Endothelial cell of umbilical vein (primary cell): ENCODE results near the gene CAMKMT. TPM values are rescaled to one million over a fixed set of nuclear protein-coding genes. Genes with fewer than 3 reads are reported as not detected.

ENCODE experiments used
- BruUV-seq: library from RNA; stranded (reverse); fragments of 400-500 nt; replicated peaks from 2 replicates; lab custom pipeline; 2021; lab: Mats Ljungman, UMichigan
- CTCF ChIA-PET: fragments of 300-600, 350-600 bp; sonication (Branson Sonifier 250); formaldehyde crosslinking; loops from one replicate; lab custom pipeline; 2021; ENCODE audit warnings: antibody characterized with exemption, inconsistent platforms; lab: Charles Lee
- POLR2A ChIA-PET: fragments of 300-600, 350-600 bp; sonication (Branson Sonifier 250); formaldehyde crosslinking; loops from one replicate; lab custom pipeline; 2021; ENCODE audit warnings: antibody characterized with exemption, inconsistent platforms; lab: Charles Lee
- DNase-seq: peaks from one replicate; pipeline ENCODE4 v3.0.0-alpha.2; 2011; ENCODE audit warnings: low read depth, low spot score
- FAIRE-seq: peaks from 2 replicates; lab custom pipeline; 2011; peaks lifted over from hg19 to GRCh38; lab: Jason Lieb, UNC
- H2AFZ ChIP-seq: 2 replicates; pipeline ENCODE4 v1.6.0; 2012; ENCODE audit warnings: low read depth, low read length, control low read depth, inconsistent platforms
- H3K27ac ChIP-seq: 2 replicates; pipeline ENCODE4 v1.5.1; 2011; ENCODE audit warnings: low read depth, mild to moderate bottlenecking, control low read depth, low read length, moderate library complexity; ENCODE audit not compliant: insufficient read depth
- H3K27me3 ChIP-seq, 2 experiments: 2 replicates each; pipeline versions ENCODE4 v1.6.0 to v1.6.1; 2011; ENCODE audit warnings: low read length in 2 of 2, mixed read lengths in 1 of 2; ENCODE audit not compliant: control insufficient read depth in 2 of 2, insufficient read depth in 2 of 2
- H3K36me3 ChIP-seq, 2 experiments: 2 replicates in 1 of 2; 3 replicates in 1 of 2; pipeline ENCODE4 v1.5.1; 2011; ENCODE audit warnings: low read length in 2 of 2, mild to moderate bottlenecking in 1 of 2, moderate library complexity in 1 of 2; ENCODE audit not compliant: control insufficient read depth in 2 of 2, insufficient read depth in 2 of 2; ENCODE audit errors: extremely low read depth in 1 of 2
- H3K4me1 ChIP-seq: 3 replicates; pipeline ENCODE4 v1.5.1; 2011; ENCODE audit warnings: mild to moderate bottlenecking, low read length; ENCODE audit not compliant: control insufficient read depth, insufficient read depth; ENCODE audit errors: extremely low read depth
- H3K4me2 ChIP-seq: 2 replicates; pipeline ENCODE4 v1.6.1; 2011; ENCODE audit warnings: low read length, control low read depth, mixed read lengths; ENCODE audit not compliant: insufficient read depth
- H3K4me3 ChIP-seq, 3 experiments: fragments of 200-600 bp in 1 of 3; sonication (generic), shearing (Covaris generic) in 1 of 3; replicated peaks in 1 of 3; 2 replicates each; pipeline ENCODE4 v1.5.1; 2011 to 2016; ENCODE audit warnings: control low read depth in 3 of 3, low read length in 3 of 3, mild to moderate bottlenecking in 2 of 3, inconsistent platforms in 1 of 3, low read depth in 1 of 3, moderate library complexity in 1 of 3; ENCODE audit not compliant: insufficient read depth in 1 of 3
- H3K79me2 ChIP-seq: 2 replicates; pipeline ENCODE4 v1.6.0; 2012; ENCODE audit warnings: low read length, inconsistent platforms; ENCODE audit not compliant: control insufficient read depth, insufficient read depth
- H3K9ac ChIP-seq: replicated peaks from 2 replicates; pipeline ENCODE3; 2011; ENCODE audit warnings: low read length, control low read depth; ENCODE audit not compliant: insufficient read depth; ENCODE audit errors: extremely low read depth
- H3K9me1 ChIP-seq: replicated peaks from 3 replicates; pipeline ENCODE4 v1.6.0; 2011; ENCODE audit warnings: mild to moderate bottlenecking, low read length; ENCODE audit not compliant: control insufficient read depth, insufficient read depth; ENCODE audit errors: extremely low read depth
- H3K9me3 ChIP-seq: replicated peaks from 2 replicates; pipeline ENCODE4 v1.5.1; 2012; ENCODE audit warnings: low read length, inconsistent platforms; ENCODE audit not compliant: control insufficient read depth, insufficient read depth
- H4K20me1 ChIP-seq: replicated peaks from 2 replicates; pipeline ENCODE3; 2011; ENCODE audit warnings: mild to moderate bottlenecking, low read length; ENCODE audit not compliant: control insufficient read depth, insufficient read depth; ENCODE audit errors: extremely low read depth
- EZH2 ChIP-seq: IDR thresholded peaks from 2 replicates; pipeline ENCODE4 v1.6.1; 2012; ENCODE audit warnings: borderline replicate concordance, low read depth, mild to moderate bottlenecking, moderate library complexity, low read length, inconsistent platforms; ENCODE audit not compliant: severe bottlenecking
- FOS ChIP-seq: IDR thresholded peaks from 2 replicates; pipeline ENCODE4 v1.6.1; 2011; ENCODE audit warnings: mild to moderate bottlenecking, low read length, moderate library complexity, borderline replicate concordance; ENCODE audit not compliant: insufficient read depth
- MYC ChIP-seq: IDR thresholded peaks from one replicate; pipeline ENCODE4 v1.6.1; 2011; ENCODE audit warnings: mild to moderate bottlenecking, low read depth, low read length
- POLR2AphosphoS5 ChIP-seq: IDR thresholded peaks from 2 replicates; pipeline ENCODE4 v1.6.1; 2012; ENCODE audit warnings: low read depth, mild to moderate bottlenecking, control low read depth, low read length, moderate library complexity; ENCODE audit not compliant: insufficient read depth
- dilution Hi-C: fragments of 300-500 bp; cut with MboI; formaldehyde crosslinking; loops from one replicate; pipeline ENCODE4 v1.15.0; 2019; ENCODE audit warnings: low sequenced_read_pairs; ENCODE audit not compliant: extremely low pct_ligation_motif_present
- intact Hi-C: fragments of 100-400 bp; cut with micrococcal nuclease; formaldehyde crosslinking; loops from one replicate; pipeline ENCODE4 v1.10.0; 2022
- polyA plus RNA-seq, 4 experiments: library from polyadenylated mRNA; depleted of rRNA in 3 of 4; stranded (reverse) in 3 of 4; unstranded in 1 of 4; fragments of >200 nt; gene quantifications; 2 replicates each; pipeline versions ENCODE4 v1.2.1 to v1.2.3, GENCODE V29; 2011 to 2012; ENCODE audit warnings: missing spikeins in 1 of 4
- total RNA-seq: library from RNA; stranded (reverse); gene quantifications from 2 replicates; pipeline ENCODE4 v1.2.3, GENCODE V29; 2021
- TF ChIP-seq, protein P1 (sequence below): IDR thresholded peaks from 2 replicates; pipeline ENCODE4 v1.6.1; 2011; ENCODE audit not compliant: insufficient read depth, insufficient read length

The CAMKMT gene
- total and polyA plus RNA-seq, 2 donors (not counting 3 experiments of a cell fraction or from before 2014, with no cell fraction given) = 4.1 to 10.7 TPM

DNA sequence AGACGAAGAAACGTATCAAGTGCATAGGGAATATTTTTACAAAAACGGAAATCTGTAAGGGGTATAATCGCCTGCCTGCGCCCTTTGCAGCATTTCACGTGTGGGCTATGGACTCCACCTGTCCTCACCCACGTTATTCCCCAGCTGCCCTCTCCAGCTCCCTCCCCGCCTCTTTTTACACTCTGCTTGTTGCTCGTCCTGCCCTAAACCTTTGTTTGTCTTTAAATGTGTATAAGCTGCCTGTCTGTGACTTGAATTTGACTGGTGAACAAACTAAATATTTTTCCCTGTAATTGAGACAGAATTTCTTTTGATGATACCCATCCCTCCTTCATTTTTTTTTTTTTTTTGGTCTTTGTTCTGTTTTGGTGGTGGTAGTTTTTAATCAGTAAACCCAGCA lies 410.4 kb downstream of the CAMKMT start:
- Histone ChIP-seq H2AFZ (no peak overlapping the region), H3K9me3 (no peaks in the 10 kb centered on the region), H3K27me3 (peaks cover 15 to 29% of the 10 kb centered on the region in 2 experiments), H3K4me2 (no peak overlapping the region), H3K4me1 (no peaks in the 10 kb centered on the region), H3K9ac (no peak overlapping the region), H3K27ac (no peak overlapping the region), H4K20me1 (no peaks in the 10 kb centered on the region), H3K4me3 (no peak overlapping the region), H3K79me2 (no peaks in the 10 kb centered on the region), H3K9me1 (no peaks in the 10 kb centered on the region), H3K36me3 (no peaks in the 10 kb centered on the region)
- no peak for FAIRE-seq
- no TSS peak for BruUV-seq
- no peak for DNase-seq
- POLR2A ChIA-PET = no interaction called here
- TF ChIP-seq, protein P1, sequence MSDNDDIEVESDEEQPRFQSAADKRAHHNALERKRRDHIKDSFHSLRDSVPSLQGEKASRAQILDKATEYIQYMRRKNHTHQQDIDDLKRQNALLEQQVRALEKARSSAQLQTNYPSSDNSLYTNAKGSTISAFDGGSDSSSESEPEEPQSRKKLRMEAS = no peak
- no peak for TF ChIP-seq FOS
- no peak for TF ChIP-seq POLR2AphosphoS5
- TF ChIP-seq EZH2 = no peak
- no peak for TF ChIP-seq MYC
- dilution Hi-C loops = no loop called here
- CTCF ChIA-PET = interaction anchor here (0.7 kb wide), 1 partner anchor 292 kb away, joined by 3 read pairs; no protein-coding TSS in a partner anchor
- intact Hi-C loops = no loop called here

DNA sequence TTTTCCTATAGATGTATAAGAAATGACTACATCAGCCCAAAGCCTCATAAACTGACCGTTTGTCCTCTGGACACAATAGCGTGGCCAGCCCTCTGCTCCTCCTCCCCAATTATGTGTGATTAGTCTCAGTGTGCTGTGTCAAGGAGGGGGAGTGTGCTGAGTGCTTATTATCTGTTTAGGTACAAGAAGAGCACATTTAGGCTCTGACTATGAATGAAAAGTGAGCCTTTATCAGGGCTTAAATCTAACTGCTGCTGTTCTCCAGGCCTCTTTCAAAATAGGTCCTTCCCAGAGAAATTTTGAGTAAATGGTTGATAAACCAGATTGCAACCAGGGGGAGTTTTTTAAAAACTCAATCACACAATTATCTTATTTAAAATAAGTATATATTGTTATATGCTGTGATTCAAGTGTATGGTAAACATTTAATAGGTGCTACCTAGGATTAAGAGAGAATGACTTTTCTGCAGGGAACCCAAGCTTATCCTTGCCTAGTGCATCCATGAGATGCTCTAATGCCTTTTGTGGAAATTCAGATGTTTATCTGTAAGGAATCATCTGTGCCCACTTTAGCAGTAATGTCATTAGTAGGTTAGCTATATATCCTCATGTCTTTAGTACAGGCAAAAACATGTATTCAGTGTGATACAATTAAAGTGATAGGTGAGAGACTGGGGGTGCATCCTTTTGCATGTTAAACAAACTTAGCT lies 411.1 kb downstream of the CAMKMT start:
- Histone ChIP-seq H3K36me3 (no peaks in the 10 kb centered on the region), H3K9me3 (no peaks in the 10 kb centered on the region), H3K4me3 (no peak overlapping the region), H3K4me2 (no peak overlapping the region), H4K20me1 (no peaks in the 10 kb centered on the region), H3K4me1 (no peaks in the 10 kb centered on the region), H3K9me1 (no peaks in the 10 kb centered on the region), H3K27me3 (peaks cover 10 to 25% of the 10 kb centered on the region in 2 experiments), H3K9ac (no peak overlapping the region), H3K27ac (no peak overlapping the region), H2AFZ (no peak overlapping the region), H3K79me2 (no peaks in the 10 kb centered on the region)
- ChIA-PET CTCF (interaction anchor here (1.1 kb wide), 1 partner anchor 293 kb away, joined by 3 read pairs; no protein-coding TSS in a partner anchor), POLR2A (no interaction called here)
- DNase-seq (no peak), FAIRE-seq (no peak)
- dilution Hi-C loops (no loop called here), intact Hi-C loops (no loop called here)
- BruUV-seq = no TSS peak
- TF ChIP-seq, protein P1 = no peak
- TF ChIP-seq FOS = no peak
